GM18517 (cell line): ENCODE results near the gene RDH8.

Source experiments
- ATAC-seq: cut with Tn5 transposase; IDR thresholded peaks from one replicate; pipeline ENCODE4 v1.9.1; 2021; ENCODE audit warnings: mild to moderate bottlenecking, moderate library complexity; ENCODE audit not compliant: unreplicated experiment

The RDH8 gene

DNA sequence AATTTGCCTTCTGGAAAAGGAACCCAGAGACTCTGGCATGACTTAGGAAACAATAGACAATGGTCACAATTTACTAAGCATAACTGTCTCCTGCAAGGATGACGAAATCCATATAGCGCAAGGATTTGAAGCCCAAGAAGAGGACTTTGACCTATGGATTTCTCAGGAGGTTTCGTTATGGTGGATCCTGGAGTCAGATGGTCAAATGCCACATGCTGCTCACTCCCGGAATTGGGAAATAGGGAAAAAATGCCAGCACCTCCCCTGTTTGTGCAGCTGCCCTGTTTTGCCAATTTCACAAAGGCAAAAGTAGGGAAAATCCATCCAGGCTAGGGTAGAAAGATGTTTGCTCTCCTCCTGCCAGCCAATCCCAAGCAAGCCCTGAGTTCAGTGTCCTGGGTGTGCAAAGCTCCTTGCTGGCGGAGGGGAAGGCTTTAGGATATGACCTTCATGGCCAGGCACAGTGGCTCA, 23.4 kb downstream of the RDH8 start:
- ATAC-seq, result no peak

DNA sequence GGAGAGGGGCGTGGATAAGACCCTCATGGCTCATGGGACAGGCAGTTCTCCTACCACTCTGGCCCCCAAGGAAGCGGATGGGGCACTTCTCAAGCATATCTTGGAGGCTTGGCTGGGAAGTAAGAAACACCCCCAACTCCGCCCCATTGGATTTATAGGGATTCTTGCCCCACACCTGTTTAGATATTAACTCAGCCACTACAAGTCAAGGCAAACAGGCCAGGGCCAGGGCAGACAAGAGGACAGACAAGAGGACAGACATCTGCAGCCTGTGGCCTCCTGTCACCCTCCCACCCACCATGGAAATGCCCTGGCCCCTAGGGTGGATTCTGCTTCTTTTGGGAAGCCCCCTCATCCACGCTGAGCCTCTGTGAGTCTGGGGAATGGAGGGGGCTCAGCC, 24.1 kb downstream of the RDH8 start:
- ATAC-seq, result no peak

DNA sequence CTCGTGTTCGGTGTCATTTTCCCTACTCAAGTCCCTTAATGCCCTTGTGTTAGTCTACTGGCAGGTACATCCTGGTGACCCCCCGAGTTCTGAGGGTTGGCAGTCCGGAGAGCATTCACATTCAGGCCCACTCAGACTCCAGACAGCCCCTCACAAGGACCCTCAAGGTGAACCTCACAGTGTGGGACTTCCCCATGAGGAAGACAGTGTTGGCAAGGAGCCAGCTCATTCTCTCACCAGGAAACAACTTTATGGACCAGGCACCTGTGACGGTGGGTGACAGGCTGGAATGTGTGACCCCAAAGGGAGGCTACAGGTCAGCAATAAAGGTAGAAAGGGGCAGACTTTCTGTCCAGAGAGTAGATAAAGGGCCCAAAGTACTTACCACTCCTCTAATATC, 24.5 kb downstream of the RDH8 start:
- ATAC-seq, result no peak

DNA sequence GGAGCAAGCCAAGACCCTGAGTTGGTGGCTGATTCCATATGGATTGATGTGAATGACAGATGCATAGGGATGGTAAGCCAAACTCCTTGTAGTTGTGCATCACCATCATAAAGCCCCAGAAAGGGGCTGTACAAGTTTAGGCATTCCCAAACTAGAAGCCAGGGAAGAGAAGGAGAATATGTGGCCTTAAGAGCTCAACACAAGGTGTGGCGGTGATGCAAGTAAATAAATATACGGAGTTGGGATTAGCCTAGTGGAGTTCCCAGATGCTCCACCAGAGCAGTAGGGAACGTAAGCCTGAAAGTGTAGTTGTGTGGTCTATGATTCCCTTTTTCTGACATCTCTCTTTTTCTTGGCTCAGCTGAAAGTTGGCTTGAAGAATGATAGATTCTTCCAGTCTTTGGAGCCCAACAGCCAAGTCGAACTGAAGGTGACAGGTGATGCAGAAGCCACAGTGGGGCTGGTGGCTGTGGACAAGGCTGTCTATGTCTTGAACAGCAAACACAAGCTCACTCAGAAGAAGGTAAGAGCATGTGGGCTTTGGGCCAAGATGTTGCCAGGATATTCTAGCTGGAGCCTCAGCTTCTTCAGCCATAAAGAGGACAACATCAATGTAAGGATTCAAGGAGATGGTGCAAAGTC, 30.1 kb downstream of the RDH8 start:
- no peak for ATAC-seq

DNA sequence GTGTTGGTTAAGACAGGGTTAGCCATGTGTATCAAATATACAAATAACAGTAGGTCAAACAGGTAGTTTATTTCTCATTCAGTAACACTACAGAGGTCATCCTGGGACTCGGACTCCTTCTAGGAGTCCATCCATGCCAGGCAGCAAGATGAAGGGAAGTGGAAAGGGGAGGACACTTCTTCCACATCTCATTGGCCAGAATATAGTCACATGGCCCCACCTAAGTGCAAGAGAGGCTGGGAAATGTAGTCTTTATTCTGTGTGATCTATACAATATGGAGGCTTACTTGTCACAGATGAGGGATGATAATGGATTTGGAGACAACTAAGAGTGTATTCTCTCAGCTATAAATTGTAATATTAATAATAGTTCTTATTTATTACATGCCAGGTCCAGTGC, 31.1 kb downstream of the RDH8 start:
- ATAC-seq, result no peak

DNA sequence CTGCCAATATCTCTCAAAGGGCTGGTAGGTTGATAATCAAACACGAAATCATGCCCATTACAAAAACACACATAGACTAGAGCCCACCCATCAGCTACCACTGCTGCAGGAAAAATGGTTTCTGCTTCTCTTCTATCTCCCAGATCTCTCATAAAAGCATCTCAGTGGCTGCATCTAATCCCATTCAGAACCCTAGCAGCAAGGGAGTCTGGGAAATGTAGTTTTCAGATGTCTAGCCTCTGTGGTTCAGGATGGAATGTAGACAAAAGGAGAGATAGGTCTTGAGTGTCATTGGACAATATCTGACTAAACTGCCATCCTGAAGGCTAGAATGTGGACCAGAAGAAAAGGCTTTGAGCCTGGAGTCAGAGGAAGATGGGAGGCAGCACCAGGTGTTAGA, 32.1 kb downstream of the RDH8 start:
- no peak for ATAC-seq

DNA sequence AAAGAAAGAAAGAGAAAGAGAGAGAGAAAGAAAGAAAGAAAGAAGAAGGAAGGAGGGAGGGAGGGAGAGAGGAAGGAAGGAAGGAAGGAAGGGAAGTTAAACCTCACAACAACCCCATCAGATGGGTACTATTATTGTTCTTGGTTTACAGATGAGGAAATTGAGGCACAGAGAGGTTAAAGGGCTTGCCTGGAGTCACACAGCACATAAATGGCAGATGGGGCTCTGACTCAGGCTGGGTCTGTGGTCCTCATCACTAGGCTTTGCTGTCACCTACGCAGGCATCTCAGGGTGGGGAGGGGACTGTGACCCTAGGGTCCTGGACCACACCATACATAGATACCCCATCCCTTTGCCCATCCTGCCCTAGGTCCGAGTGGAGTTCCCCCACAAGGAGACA, 36.3 kb downstream of the RDH8 start:
- ATAC-seq, result no peak

DNA sequence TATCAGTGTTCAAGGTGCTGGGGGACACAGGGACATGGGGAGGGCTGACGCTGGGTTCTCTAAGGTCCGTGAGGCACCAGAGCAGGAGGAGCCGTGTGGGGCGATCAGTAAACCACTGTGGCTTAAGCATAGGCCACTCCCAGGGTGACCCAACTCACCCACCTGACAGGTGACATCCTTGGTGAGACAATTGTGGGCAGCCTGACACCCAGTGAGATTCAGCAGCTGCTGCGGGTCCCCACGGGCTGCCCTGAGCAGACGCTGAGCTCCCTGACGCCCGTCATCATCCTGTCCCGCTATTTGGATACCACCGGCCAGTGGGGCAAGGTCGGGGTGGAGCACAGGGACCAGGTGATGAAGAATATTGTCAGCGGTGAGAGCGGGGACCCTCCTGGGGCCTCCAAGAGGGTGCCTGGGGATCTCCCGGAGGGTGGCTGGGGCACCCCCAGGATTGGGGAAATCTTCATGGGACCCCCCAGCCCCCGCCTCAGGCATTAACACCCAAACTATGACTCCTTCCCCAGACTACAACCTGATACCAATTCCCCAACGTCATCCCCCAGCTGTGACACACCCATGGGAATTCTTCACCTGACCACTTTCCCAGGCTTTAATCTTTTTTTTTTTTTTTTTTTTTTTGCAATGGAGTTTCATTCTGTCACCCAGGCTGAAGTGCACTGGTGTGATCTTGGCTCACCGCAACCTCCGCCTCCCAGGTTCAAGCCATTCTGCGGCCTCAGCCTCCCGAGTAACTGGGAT, 39.5 kb downstream of the RDH8 start:
- ATAC-seq, result no peak

DNA sequence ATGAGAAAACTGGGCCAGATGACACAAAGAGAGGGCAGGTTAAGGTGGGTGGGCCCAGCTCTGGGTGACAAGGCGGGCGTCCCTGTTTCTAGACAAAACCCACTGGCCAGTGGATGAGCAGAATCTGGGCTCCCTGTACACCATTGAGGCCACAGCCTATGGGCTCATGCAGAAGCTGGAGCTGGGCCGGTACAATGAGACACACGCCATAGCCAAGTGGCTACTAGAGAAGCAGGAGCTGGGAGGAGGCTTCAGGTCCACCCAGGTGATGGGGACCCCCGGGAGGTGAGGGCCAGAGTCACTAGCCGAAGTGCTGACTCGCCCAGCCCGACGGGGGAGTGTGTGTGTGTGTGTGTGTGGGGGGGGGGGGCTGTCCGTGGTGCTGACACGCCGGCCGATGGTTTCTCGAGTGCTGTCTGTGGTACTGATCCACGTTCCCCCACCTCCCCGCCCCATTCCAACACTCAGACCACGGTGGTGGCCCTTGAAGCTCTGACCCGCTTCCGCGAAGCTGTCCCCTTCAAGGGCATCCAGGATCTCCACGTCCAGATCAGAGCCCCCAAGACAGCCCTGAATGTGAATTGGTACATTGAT, 48.5 kb downstream of the RDH8 start:
- ATAC-seq, result no peak

DNA sequence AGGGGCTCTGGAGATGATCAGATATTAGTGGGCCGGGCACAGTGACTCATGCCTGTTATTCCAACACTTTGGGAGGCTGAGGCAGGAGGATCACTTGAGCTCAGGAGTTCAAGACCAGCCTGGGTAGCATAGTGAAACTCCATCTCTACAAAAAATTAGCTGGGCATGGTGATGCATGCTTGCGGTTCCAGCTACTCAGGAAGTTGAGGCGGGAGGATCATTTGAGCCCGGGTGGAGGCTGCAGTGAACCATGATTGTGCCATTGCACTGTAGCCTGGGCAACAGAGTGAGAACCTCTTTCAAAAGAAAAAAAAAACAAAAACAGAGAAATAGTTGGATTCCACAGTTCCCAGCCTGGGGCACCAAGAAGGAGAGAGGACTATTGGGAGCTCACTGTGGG, 54.9 kb downstream of the RDH8 start:
- no peak for ATAC-seq

DNA sequence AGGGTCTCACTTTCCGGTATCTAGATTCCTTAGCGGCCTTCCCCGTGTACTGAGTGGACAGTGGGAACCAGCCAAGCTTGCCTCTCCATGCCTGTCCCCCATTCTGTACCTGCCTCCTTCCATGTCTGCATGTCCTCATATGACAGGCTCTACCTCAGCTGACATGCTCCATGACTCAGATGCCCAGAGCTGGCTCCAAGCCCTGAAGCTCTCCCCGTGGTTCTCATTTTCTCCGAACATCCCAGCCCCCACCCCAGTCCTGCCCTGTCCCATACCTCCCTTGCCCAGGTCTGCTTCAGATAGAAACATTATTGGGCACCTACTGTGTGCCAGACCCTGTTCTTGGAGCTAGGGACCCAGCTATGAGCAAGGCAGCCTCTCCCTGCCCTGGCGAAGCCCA, 55.8 kb downstream of the RDH8 start:
- no peak for ATAC-seq

DNA sequence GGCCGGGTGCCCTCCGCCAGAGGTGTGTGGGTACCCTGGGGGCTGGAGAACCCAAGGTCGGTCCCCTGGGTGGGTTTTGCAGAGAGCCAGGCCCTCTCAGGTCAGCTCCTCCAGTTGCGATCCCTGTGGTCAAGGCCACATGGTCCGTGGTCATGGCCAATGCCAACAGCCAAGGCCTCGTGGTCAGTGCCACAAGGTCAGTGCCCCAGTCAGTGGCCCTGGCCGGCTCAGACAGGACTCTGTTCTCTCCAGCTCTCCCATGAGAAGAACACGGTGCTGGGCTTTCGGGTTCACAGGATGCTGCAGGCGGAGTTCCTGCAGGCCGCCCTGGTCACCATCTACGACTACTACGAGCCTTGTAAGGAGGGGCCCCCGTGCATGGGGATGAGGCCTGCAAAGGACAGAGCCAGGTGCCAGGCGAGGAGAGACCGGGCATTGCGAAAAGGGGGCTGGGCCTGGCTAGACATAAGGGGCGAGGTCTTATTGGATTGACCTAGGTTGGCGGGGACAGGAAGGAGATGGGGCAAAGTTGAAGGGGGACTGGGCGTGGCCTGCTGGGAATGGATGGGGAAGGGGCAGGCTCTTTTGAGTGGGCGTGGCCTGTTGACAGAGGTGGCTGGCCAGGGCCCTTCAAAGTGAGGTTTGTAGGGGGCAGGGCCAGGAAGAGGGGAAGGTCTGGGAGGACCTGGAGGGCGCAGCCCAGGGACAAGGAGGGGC, 57.6 kb downstream of the RDH8 start:
- no peak for ATAC-seq
